HEK293 (cell line): ENCODE measurements around the gene GPR107.

ENCODE experiments used
- CTCF ChIP-seq: fragments of 450-650 bp; formaldehyde crosslinking; IDR thresholded peaks from 2 replicates; pipeline ENCODE4 v1.5.1; 2016; ENCODE audit warnings: missing biosample characterization, missing genetic modification characterization
- ZNF311 ChIP-seq: fragments of 450-650 bp; formaldehyde crosslinking; IDR thresholded peaks from 2 replicates; pipeline ENCODE4 v1.5.1; 2017; ENCODE audit warnings: missing biosample characterization, missing genetic modification characterization, borderline replicate concordance

GRCh38 chr9:130015353-130016019 lies 38.2 kb upstream of the GPR107 start:
- TF ChIP-seq CTCF (no peak), ZNF311 (tag by site-specific recombination) (no peak)
